Pancreas (tissue), 10 donors: ENCODE results near the gene FMNL3. TPM values are rescaled to one million over a fixed set of nuclear protein-coding genes. Genes with fewer than 3 reads are reported as not detected.

Source experiments
- ATAC-seq, 4 donors: fragments of 200-7000 bp; cut with Tn5 transposase; one replicate each; pipeline versions ENCODE4 v1.8.0 to v1.9.1; 2020; ENCODE audit warnings: mild to moderate bottlenecking in 4 of 4, moderate library complexity in 4 of 4
- DNase-seq, 6 donors: peaks; one replicate each; pipeline ENCODE4 v3.0.0-alpha.2; 2020
- FAIRE-seq: peaks from 2 replicates; lab custom pipeline; 2012; peaks lifted over from hg19 to GRCh38; lab: Jason Lieb, UNC
- H3K27ac ChIP-seq, 4 donors: fragments of 200-600 bp; sonication (generic); 1 replicate in 3 of 4; 2 replicates in 1 of 4; pipeline versions ENCODE4 v1.5.0 to v1.8.0; 2020
- H3K27me3 ChIP-seq, 4 donors: fragments of 200-600 bp; one replicate each; pipeline ENCODE4 v1.8.0; 2021
- H3K36me3 ChIP-seq, 3 donors: fragments of 200-600 bp; sonication (generic) in 1 of 3; one replicate each; pipeline versions ENCODE4 v1.5.0 to v1.8.0; 2020 to 2021
- H3K4me1 ChIP-seq, 3 donors: fragments of 200-600 bp; one replicate each; pipeline ENCODE4 v1.8.0; 2021
- H3K4me3 ChIP-seq, 4 donors: fragments of 200-600 bp; sonication (generic) in 2 of 4; one replicate each; pipeline versions ENCODE4 v1.5.0 to v1.8.0; 2020 to 2021
- H3K9me3 ChIP-seq, 4 donors: fragments of 200-600 bp; one replicate each; pipeline ENCODE4 v1.8.0; 2021
- CTCF ChIP-seq, 4 donors: fragments of 200-600 bp; sonication (generic) in 3 of 4; IDR thresholded peaks; one replicate each; pipeline versions ENCODE4 v1.5.0 to v1.8.0; 2021; ENCODE audit warnings: antibody characterized with exemption in 4 of 4
- WGBS, 2 donors: extraction: QIAGEN DNeasy Blood & Tissue Kit; methylation state at CpG; one replicate each; pipeline ENCODE4 v1.1.7; 2013; 5-methylcytosine and 5-hydroxymethylcytosine counted together
- intact Hi-C, 3 donors: fragments of 100-400 bp; cut with DNase I; formaldehyde crosslinking; loops; one replicate each; pipeline versions ENCODE4 v1.11.1 to v1.14.2; 2022
- polyA plus RNA-seq, 2 donors: library from polyadenylated mRNA; stranded (reverse); fragments of 200-250 nt; gene quantifications; one replicate each; pipeline ENCODE4 v1.2.3, GENCODE V29; 2013
- total RNA-seq, 6 donors: library from RNA; stranded (reverse); fragmentation: NEBNext Ultra II Directional in 4 of 6; extraction: Animal tissue kit (Norgen Biotek cat#: 25700) in 4 of 6; gene quantifications; one replicate each; pipeline versions ENCODE4 v1.2.1 to v1.2.4, GENCODE V29; 2021 to 2023
- donor health status: healthy with polysubstance abuse.
- donor health status: DM: no; HTN: no; CAD: no; lungs with moderate emphysema.
- donor health status: DM: no; HTN: no; CAD: no.
- donor health status: control.
- donor health status: control.
- donor health status: Bipolar disorder and iron deficiency.
- donor health status: DM: yes; HTN: yes; CAD: no.
- donor health status: DM: no; HTN: no; CAD: no.
- donor health status: DM: no; HTN: no; CAD: no.
- donor health status: DM: yes; HTN: yes; CAD: no.

The FMNL3 gene
- total and polyA plus RNA-seq, 8 donors = 1.8 to 13.5 (median 3.0) TPM

GRCh38 chr12:49636574-49636973 lies 70.6 kb downstream of the FMNL3 start:
- Histone ChIP-seq H3K27ac (no peak overlapping the region), H3K27me3 (no peaks in the 10 kb centered on the region), H3K4me3 (no peak overlapping the region), H3K4me1 (no peaks in the 10 kb centered on the region), H3K36me3 (peaks cover 0 to 4% (median 0%) of the 10 kb centered on the region in 3 donors), H3K9me3 (no peaks in the 10 kb centered on the region)
- intact Hi-C loops = no loop called here
- no peak for FAIRE-seq
- no peak for ATAC-seq
- WGBS, 2 donors = 87 to 90% methylated on average over 13 of the region's 13 CpGs
- DNase-seq = no peak
- no peak for TF ChIP-seq CTCF (IDR thresholded peaks at IDR 0.05)

- intact Hi-C loops = no loop called here
- no peak for DNase-seq
- TF ChIP-seq CTCF (IDR thresholded peaks at IDR 0.05) = no peak
- Histone ChIP-seq H3K27me3 (no peaks in the 10 kb centered on the region), H3K4me1 (no peaks in the 10 kb centered on the region), H3K36me3 (peaks cover 0 to 4% (median 0%) of the 10 kb centered on the region in 3 donors), H3K4me3 (no peak overlapping the region), H3K27ac (no peak overlapping the region), H3K9me3 (no peaks in the 10 kb centered on the region)
- WGBS, 2 donors = 93% methylated on average over 4 of the region's 4 CpGs
- FAIRE-seq = no peak
- ATAC-seq = no peak
Observed at GRCh38 chr12:49635656-49636055, 71.5 kb downstream of the FMNL3 start.

- ATAC-seq = no peak
- TF ChIP-seq CTCF (IDR thresholded peaks at IDR 0.05) = no peak
- Histone ChIP-seq H3K4me3 (no peak overlapping the region), H3K36me3 (peaks cover 0 to 4% (median 0%) of the 10 kb centered on the region in 3 donors), H3K27ac (no peak overlapping the region), H3K27me3 (no peaks in the 10 kb centered on the region), H3K4me1 (no peaks in the 10 kb centered on the region), H3K9me3 (no peaks in the 10 kb centered on the region)
- WGBS, 2 donors = 88 to 92% methylated on average over 9 of the region's 9 CpGs
- DNase-seq = no peak
- no peak for FAIRE-seq
- intact Hi-C loops = no loop called here
Observed at GRCh38 chr12:49635036-49635435, 72.2 kb downstream of the FMNL3 start.

GRCh38 chr12:49633703-49634345 lies 73.4 kb downstream of the FMNL3 start:
- DNase-seq = no peak

More at GRCh38 chr12:49633703-49634345, 73.4 kb downstream of the FMNL3 start:
- ATAC-seq (no peak), FAIRE-seq (no peak)
- Histone ChIP-seq H3K36me3 (peaks cover 0 to under 1% (median 0%) of the 10 kb centered on the region in 3 donors), H3K4me3 (no peak overlapping the region), H3K27ac (no peak overlapping the region), H3K4me1 (no peaks in the 10 kb centered on the region), H3K27me3 (no peaks in the 10 kb centered on the region), H3K9me3 (no peaks in the 10 kb centered on the region)
- TF ChIP-seq CTCF (IDR thresholded peaks at IDR 0.05) = no peak
- intact Hi-C loops = no loop called here
- 96 to 100% methylated on average over 2 of the region's 2 CpGs for WGBS, 2 donors
